Immature natural killer cell (primary cell): ENCODE measurements around the gene METTL25B. TPM values are rescaled to one million over a fixed set of nuclear protein-coding genes. Genes with fewer than 3 reads are reported as not detected.

Experiments used
- DNase-seq, 3 donors: peaks; one replicate each; pipeline ENCODE4 v3.0.0; 2022; ENCODE audit warnings: mixed read lengths in 1 of 3
- H3K27ac Mint-ChIP-seq, 6 donors: one replicate each; pipeline ENCODE4 v1.8.0; 2020; ENCODE audit warnings: mixed read lengths in 6 of 6, mild to moderate bottlenecking in 5 of 6, inconsistent platforms in 4 of 6, moderate library complexity in 3 of 6
- H3K27me3 Mint-ChIP-seq, 3 donors: one replicate each; pipeline ENCODE4 v1.8.0; 2020 to 2021; ENCODE audit warnings: low read depth in 3 of 3, mild to moderate bottlenecking in 3 of 3, mixed read lengths in 3 of 3, moderate library complexity in 3 of 3, inconsistent platforms in 1 of 3
- H3K36me3 Mint-ChIP-seq, 3 donors: one replicate each; pipeline ENCODE4 v1.8.0; 2020; ENCODE audit warnings: mixed read lengths in 3 of 3, inconsistent platforms in 2 of 3, mild to moderate bottlenecking in 2 of 3
- H3K4me1 Mint-ChIP-seq, 2 donors: one replicate each; pipeline ENCODE4 v1.8.0; 2020; ENCODE audit warnings: inconsistent platforms in 2 of 2, mild to moderate bottlenecking in 2 of 2, mixed read lengths in 2 of 2, moderate library complexity in 1 of 2
- H3K4me3 Mint-ChIP-seq, 5 donors: one replicate each; pipeline ENCODE4 v1.8.0; 2020; ENCODE audit warnings: mild to moderate bottlenecking in 5 of 5, mixed read lengths in 5 of 5, inconsistent platforms in 3 of 5, moderate library complexity in 3 of 5
- H3K9me3 Mint-ChIP-seq, 6 donors: one replicate each; pipeline ENCODE4 v1.8.0; 2020; ENCODE audit warnings: mild to moderate bottlenecking in 6 of 6, mixed read lengths in 6 of 6, inconsistent platforms in 4 of 6, moderate library complexity in 3 of 6
- polyA plus RNA-seq, 3 donors: library from polyadenylated mRNA; unstranded; fragments of 300-500 nt; fragmentation: Illumina TruSeq; gene quantifications; one replicate each; pipeline ENCODE4 v1.2.3, GENCODE V29; 2021

Gene METTL25B
- polyA plus RNA-seq, 3 donors from 2014 or later, result 4.1 to 6.3 (median 4.4) TPM

DNA sequence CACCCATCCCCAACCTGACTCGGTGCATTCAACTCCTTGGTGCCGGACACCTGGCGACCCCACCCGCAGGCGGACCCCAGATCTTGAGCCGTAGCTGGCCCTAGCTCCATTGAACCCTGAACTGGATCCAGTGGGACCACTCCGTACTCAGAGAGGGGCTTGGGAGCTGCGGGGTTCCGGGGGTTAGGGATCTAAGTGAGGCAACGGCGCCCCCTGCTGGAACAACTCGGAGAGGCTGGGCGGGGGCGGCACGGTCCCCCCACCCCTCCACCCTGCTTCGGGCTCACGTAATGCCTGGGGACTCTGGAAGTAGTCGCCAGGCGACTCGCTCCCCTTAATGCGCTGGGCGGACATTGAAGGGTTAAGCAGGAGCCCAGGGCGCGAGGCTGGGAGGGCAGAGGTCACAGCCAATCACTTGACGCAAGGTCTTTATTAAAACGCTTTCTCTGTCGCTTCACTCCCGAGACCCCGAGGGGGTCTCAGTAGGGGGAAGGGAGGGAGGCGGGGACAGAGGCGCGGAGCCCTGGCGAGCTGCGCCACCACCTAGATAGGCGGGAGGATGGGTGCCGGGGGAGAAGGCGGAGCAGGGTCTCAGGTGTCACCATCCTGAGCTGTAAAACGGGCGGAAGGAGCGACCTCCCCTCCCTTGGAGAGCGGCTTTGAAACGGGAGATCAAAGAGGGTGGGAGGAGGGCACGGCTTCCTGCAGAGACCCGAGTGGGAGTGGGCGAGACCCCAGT lies 22.2 kb upstream of the METTL25B start:
- Mint-ChIP-seq H3K4me3 (peak overlapping the region; percentile 77 to 85 (median 82)), H3K9me3 (no peaks in the 10 kb centered on the region), H3K27ac (peak overlapping the region in 2 of 6 donors; percentile 56 to 70), H3K27me3 (peaks cover 8 to 14% (median 11%) of the 10 kb centered on the region in 3 donors), H3K36me3 (peaks cover 0 to 3% (median 0%) of the 10 kb centered on the region in 3 donors), H3K4me1 (peaks cover 30 to 32% of the 10 kb centered on the region in 2 donors)
- peak; percentile 48 to 54 (median 53) for DNase-seq

DNA sequence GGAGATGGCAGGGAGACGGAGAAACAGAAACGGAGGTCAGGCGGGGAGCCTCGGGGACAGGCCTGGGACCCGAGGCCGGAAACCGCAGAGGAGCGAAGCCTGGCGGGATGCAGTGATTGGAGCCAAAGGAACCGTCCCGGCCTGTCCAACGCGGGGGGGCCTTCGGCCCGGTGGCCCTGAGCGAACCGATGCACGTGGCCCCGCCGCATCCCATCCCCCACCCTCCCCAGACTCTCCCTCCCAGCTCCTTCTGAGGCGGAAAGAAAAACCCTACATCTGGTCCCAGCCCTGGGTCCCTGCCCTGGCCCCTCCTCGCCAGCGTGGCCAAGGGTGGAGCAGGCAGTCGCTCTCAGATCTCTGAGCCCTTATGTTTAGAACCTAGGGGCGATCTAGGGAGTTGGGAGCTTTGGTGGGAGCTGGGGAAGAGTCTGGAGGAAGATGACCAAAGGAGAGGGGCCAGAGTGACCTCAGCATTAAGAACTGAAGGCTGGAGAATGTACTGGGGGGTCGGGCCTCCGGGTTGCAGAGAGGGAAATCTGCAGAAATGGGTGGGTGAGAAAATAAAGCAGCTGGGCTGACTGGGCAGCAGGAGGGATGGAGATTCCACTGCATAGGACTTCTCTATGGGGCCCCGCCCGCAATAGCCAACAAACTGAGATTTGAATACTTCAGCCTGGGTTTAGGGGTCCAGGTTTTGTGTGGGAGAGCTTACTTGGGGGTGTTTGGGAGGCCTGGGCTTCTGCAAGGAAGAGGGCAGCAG lies 21.4 kb upstream of the METTL25B start:
- H3K36me3 Mint-ChIP-seq, result no peaks in the 10 kb centered on the region
- no peaks in the 10 kb centered on the region for H3K9me3 Mint-ChIP-seq
- H3K4me3 Mint-ChIP-seq, result peak overlapping the region; percentile 77 to 85 (median 82)
- peak overlapping the region in 1 of 6 donors; percentile 55 for H3K27ac Mint-ChIP-seq
- peaks cover 30 to 32% of the 10 kb centered on the region in 2 donors for H3K4me1 Mint-ChIP-seq
- peaks cover 7 to 14% (median 11%) of the 10 kb centered on the region in 3 donors for H3K27me3 Mint-ChIP-seq
- no peak for DNase-seq

DNA sequence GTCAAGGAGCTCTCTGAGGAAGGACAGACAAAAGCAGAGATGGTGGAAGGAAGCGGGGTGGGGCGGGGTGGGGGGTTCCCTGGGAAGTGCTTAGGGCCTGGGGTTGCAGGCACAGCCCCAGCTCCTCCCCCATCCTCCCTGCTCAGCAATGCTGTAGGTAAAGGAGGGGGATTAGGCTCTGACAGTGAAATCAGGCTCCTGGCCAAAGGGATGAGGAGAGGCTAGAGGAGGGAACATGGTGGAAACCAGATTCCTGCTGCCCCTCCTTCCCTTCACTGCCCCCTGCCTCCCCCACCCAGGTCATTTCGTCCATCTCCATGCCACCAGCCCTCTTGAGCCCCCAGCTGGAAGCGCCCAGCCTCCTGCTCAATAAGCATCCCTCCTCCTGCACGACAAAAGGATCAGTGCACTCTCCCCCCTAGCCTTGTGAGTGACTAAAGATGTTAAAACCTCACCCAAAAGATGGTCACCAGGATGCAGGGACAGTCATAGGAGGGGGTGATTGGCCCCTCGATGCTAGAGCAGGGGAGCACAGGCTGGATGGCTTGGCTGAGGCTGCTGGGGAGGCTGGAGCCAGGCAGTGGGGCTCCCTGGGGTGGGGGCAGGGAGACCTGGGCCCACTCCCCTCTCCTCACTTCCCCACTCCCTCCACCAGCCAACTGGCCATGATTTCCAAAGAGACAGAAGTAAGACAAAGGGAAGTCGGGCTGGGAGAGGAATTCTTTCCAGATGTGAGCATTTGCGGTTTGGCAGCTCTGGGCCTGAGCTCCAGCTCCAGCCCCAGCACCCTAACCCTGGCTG lies 20.7 kb upstream of the METTL25B start:
- Mint-ChIP-seq H3K4me3 (peak overlapping the region; percentile 66 to 82 (median 72)), H3K9me3 (no peaks in the 10 kb centered on the region), H3K36me3 (no peaks in the 10 kb centered on the region), H3K27me3 (peaks cover 7 to 17% (median 11%) of the 10 kb centered on the region in 3 donors), H3K4me1 (peaks cover 30 to 32% of the 10 kb centered on the region in 2 donors), H3K27ac (no peak overlapping the region)
- no peak for DNase-seq

DNA sequence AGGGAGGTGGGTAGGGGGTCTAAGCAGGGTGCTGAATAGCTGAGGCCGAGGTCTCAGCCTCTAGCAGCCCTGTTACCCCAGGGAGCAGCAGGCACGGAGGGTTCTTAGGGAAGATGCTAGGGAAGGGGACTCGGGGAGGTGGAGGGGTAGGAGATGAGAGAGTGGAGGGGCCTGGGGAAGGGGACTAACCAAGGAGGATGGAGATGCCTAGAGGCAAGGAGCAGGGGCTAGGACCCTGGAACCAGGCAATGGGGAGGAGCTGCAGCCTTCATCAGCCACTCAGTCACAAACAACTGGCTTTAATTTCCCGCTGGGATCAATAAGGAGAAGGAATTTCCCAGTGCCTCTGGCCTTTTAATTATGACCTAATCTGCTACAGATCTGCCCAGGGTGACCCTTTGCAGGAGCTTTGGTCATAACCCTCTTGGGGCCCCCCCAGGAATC lies 20.0 kb upstream of the METTL25B start:
- H3K4me3 Mint-ChIP-seq, result no peak overlapping the region
- H3K27me3 Mint-ChIP-seq, result peaks cover 3 to 12% (median 9%) of the 10 kb centered on the region in 3 donors
- H3K4me1 Mint-ChIP-seq, result peaks cover 30 to 32% of the 10 kb centered on the region in 2 donors
- DNase-seq, result no peak
- H3K27ac Mint-ChIP-seq, result no peak overlapping the region
- no peaks in the 10 kb centered on the region for H3K9me3 Mint-ChIP-seq
- H3K36me3 Mint-ChIP-seq, result no peaks in the 10 kb centered on the region

DNA sequence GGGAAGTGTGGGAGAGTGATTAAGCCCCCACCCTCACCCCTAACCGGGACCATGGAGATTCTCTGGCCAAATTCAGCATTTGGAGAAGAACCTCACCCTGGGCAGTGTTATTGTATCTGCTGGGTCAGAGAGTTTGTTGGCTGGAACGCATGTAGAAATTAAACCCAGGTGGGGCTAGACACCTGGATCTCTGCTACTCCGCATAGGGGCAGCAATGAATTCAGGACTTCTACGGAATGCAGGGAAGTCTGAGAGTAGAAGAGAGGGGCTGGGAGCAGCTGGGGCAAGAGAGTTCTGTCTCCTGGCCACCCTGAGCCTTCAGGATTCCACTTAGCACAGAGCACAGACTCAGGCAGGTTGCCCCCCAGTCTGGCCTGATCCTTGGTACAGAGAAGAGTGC lies 19.2 kb upstream of the METTL25B start:
- Mint-ChIP-seq H3K4me1 (peaks cover 28 to 31% of the 10 kb centered on the region in 2 donors), H3K27ac (no peak overlapping the region), H3K27me3 (peaks cover 0 to 8% (median 4%) of the 10 kb centered on the region in 3 donors), H3K4me3 (no peak overlapping the region), H3K36me3 (no peaks in the 10 kb centered on the region), H3K9me3 (no peaks in the 10 kb centered on the region)
- DNase-seq, result no peak

DNA sequence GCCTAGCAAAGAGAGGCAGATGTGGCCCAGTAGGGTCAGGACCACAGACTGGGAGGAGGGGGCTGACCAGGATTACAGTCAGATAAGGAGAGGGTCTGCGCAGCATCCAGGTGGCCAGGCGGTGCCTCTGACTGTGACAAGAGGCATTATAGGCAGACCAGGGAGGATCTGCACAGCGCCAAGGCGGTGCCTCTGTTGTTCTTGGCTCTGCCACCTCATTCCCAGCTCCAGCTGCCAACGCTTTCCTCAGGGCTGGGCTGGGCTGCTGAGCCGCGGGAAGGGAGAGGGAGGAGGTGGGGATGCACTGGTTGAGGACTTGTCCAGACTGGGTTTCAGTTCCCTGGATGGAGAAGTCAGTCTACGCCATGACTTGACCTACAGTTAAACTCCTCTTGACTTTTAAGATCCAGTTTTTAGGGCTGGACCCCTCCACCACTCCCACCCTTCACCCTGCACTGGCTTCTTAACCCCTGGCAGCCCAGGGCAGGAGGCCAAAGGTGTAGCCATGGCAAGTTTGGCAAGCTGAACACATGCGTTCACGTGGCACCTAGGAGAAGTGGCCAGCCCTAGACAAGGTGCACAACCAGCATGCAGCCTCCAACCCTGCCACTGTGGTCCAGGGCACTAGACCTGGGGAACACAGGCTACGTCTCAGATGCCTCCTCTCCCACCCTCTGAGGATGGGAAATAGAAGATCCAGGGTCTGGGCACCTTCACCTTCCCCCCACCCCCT lies 18.3 kb upstream of the METTL25B start:
- Mint-ChIP-seq H3K4me3 (no peak overlapping the region), H3K36me3 (peaks cover 0 to 4% (median 1%) of the 10 kb centered on the region in 3 donors), H3K4me1 (peaks cover 20 to 22% of the 10 kb centered on the region in 2 donors), H3K9me3 (no peaks in the 10 kb centered on the region), H3K27ac (no peak overlapping the region), H3K27me3 (peaks cover 0 to 7% (median 4%) of the 10 kb centered on the region in 3 donors)
- DNase-seq, result no peak

DNA sequence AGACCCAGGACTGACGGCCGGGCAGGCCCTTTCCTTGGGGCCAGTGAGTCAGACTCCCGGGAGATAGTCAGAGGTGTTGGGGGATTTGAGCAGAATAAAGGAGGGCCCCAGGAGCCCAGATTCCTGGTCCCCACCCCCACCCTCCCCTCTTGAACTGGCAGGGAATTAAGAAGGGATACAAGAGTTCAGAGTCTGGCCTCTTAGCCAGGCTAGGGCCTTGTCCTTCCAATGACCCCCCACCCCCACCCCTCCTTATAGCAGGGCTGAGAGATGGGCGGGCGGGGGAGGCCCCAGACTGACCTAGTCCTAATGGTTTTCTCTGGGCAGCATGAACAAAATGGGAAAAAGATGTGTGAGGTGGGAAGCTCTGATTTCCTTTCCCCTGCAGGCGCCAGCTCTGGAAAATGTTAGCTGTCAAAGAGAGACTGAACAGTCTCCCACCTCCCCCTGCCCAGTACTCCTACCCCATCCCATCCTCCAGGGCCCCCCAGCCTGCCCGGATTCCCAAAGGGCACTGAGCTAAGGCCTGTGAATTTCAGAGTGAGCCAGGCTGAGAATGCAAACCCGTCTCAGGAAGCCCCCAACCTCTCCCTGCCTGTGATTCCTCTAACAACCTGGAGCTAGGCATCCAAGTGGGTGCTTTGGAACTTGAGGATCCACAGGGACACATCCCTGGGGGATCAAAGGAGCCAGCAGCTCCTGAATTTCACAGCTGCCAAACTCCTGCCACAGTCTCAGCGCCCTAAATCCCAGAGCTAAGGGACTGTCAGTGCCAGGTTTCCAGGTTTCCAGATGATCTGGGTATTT lies 17.1 kb upstream of the METTL25B start:
- Mint-ChIP-seq H3K27ac (no peak overlapping the region), H3K4me1 (peaks cover 8 to 10% of the 10 kb centered on the region in 2 donors), H3K27me3 (peaks cover 0 to 6% (median 0%) of the 10 kb centered on the region in 3 donors), H3K4me3 (no peak overlapping the region), H3K9me3 (peaks cover 0 to under 1% (median 0%) of the 10 kb centered on the region in 6 donors), H3K36me3 (peaks cover 0 to 12% (median 8%) of the 10 kb centered on the region in 3 donors)
- DNase-seq, result no peak

DNA sequence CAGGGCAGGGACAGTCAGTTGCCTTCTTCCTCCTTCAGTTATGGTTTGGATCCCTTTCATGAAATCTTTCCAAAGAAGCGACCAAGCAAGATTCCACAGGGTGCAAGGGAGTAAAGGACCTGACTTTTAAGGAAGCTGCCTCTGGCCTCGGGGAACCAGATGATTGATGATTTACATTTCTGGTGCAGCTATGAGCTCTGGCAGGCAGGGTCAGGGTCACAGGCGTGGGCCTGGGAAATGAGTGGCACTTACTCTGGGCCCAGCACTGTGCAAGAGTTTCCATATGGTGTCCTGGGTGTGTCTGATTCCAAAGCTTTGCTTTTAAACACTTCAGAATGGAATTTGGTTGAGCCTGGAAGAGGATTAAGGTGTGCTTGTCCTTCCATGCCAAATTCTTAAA lies 15.6 kb upstream of the METTL25B start:
- no peak for DNase-seq
- Mint-ChIP-seq H3K27me3 (peaks cover 0 to 5% (median under 1%) of the 10 kb centered on the region in 3 donors), H3K36me3 (peaks cover 4 to 17% (median 13%) of the 10 kb centered on the region in 3 donors), H3K27ac (no peak overlapping the region), H3K9me3 (peaks cover 0 to 3% (median 0%) of the 10 kb centered on the region in 6 donors), H3K4me3 (no peak overlapping the region), H3K4me1 (peaks cover 0 to 3% of the 10 kb centered on the region in 2 donors)

DNA sequence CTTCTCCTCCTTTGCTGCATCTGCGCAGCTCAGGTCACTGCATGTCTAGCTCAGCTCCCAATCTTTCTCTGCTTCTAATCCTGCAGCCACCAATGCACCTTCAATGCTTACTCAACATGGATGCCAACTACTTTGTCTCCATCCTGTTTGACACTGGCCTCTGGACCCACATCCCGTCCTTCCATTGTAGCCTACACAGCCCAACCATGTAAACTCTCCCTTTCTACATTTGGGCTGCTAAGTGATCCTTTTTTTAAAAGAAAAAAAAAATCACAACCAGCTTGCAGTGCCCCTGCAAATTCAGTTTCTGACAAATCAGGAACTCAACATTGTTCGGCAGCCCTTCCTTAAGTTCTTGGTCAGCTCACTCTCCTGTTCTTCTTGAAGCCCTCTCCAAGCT lies 13.4 kb upstream of the METTL25B start:
- peaks cover 4 to 17% (median 13%) of the 10 kb centered on the region in 3 donors for H3K36me3 Mint-ChIP-seq
- peaks cover 0 to 3% of the 10 kb centered on the region in 2 donors for H3K4me1 Mint-ChIP-seq
- peaks cover 0 to 3% (median 0%) of the 10 kb centered on the region in 6 donors for H3K9me3 Mint-ChIP-seq
- H3K27ac Mint-ChIP-seq, result no peak overlapping the region
- no peak for DNase-seq
- H3K4me3 Mint-ChIP-seq, result no peak overlapping the region
- H3K27me3 Mint-ChIP-seq, result peaks cover 0 to 5% (median 1%) of the 10 kb centered on the region in 3 donors

DNA sequence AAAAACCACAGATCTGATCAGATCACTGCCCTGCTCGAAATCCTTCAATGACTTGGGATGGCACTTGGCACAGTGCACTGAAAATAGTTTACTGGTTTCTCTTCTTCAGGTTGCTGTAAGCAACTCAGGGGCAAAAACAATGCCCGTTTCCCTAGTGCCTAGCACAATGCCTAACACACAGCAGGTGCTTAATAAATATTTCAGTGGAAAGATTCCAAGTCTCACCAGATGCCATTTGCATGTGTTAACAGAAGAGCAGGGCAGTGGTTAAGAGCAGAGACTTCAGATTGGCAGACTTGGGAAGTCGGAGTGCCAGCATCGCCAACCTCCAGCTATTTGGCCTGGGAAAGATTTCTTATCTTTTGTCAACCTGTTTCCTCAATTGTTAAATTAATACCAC lies 10.9 kb upstream of the METTL25B start:
- Mint-ChIP-seq H3K4me1 (peaks cover 0 to 3% of the 10 kb centered on the region in 2 donors), H3K27ac (peak overlapping the region in 3 of 6 donors; percentile 7 to 12 (median 9)), H3K4me3 (no peak overlapping the region)

DNA sequence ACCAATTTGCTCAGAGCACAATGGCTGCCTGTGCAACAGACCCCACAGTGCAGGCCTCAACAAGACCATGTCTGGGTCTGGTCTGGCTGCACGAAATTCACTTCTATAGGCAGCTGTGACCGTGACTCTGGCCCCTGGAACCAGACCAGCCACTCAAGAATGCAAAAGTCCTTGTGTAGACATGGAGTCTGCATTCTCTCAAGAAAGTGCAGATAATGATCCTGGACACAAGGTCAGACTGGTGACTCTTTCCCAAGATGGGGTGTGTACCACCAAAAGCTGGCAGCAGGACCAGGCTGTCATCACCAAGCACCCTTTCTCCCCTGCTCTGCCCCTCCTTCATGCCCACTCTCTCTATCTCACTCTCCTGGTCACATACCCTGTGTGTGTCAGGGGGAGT lies 7.1 kb upstream of the METTL25B start:
- Mint-ChIP-seq H3K27ac (no peak overlapping the region), H3K27me3 (peaks cover 0 to 3% (median 2%) of the 10 kb centered on the region in 3 donors), H3K9me3 (peaks cover 0 to 3% (median 0%) of the 10 kb centered on the region in 6 donors), H3K4me3 (no peak overlapping the region), H3K36me3 (peaks cover 7 to 22% (median 18%) of the 10 kb centered on the region in 3 donors), H3K4me1 (peaks cover 3 to 16% of the 10 kb centered on the region in 2 donors)
- DNase-seq, result no peak

More for the DNA sequence above, 10.9 kb upstream of the METTL25B start:
- peaks cover 0 to 1% (median 0%) of the 10 kb centered on the region in 3 donors for H3K27me3 Mint-ChIP-seq
- no peak for DNase-seq
- peaks cover 4 to 20% (median 16%) of the 10 kb centered on the region in 3 donors for H3K36me3 Mint-ChIP-seq
- H3K9me3 Mint-ChIP-seq, result peaks cover 0 to 3% (median 0%) of the 10 kb centered on the region in 6 donors

DNA sequence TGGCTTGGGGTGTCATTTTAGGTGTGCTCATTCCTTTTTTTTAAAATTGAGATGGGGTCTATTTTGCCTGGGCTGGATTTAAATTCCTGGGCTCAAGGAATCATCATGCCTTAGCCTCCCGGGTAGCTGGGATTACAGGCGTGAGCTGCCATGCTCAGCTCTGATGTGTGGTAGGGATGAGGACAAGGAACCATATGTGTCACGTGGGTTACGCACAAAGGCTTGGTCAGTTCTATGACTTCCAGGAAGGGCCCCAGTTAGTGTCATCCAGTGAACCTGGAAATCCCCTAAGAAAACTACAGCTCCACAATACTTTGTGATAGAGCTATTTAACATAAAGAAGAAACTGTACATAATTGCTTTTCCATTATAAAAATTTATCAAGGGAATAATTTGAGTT lies 6.7 kb upstream of the METTL25B start:
- H3K36me3 Mint-ChIP-seq, result peaks cover 7 to 22% (median 18%) of the 10 kb centered on the region in 3 donors
- H3K27me3 Mint-ChIP-seq, result peaks cover 0 to 3% (median 2%) of the 10 kb centered on the region in 3 donors
- peaks cover 3 to 16% of the 10 kb centered on the region in 2 donors for H3K4me1 Mint-ChIP-seq
- H3K27ac Mint-ChIP-seq, result no peak overlapping the region
- DNase-seq, result no peak
- H3K4me3 Mint-ChIP-seq, result no peak overlapping the region
- no peaks in the 10 kb centered on the region for H3K9me3 Mint-ChIP-seq
